Keratinocyte (primary cell): Measurements from ENCODE around the gene MTX2. TPM values are rescaled to one million over a fixed set of nuclear protein-coding genes. Genes with fewer than 3 reads are reported as not detected.
A peak's percentile ranks its signal among the peaks of the same experiment; 100 is the strongest.

Experiments used
- DNase-seq: peaks from one replicate; pipeline ENCODE4 v3.0.0-alpha.2; 2011; ENCODE audit warnings: low read depth, missing footprints, low spot score
- FAIRE-seq: peaks from 2 replicates; lab custom pipeline; 2011; peaks lifted over from hg19 to GRCh38; lab: Jason Lieb, UNC
- H2AFZ ChIP-seq: 2 replicates; pipeline ENCODE4 v1.6.0; 2012; ENCODE audit warnings: low read length, control low read depth, inconsistent platforms; ENCODE audit not compliant: control insufficient read depth
- H3K27ac ChIP-seq: 2 replicates; pipeline ENCODE4 v1.5.1; 2011; ENCODE audit warnings: low read length; ENCODE audit not compliant: control insufficient read depth, insufficient read depth
- H3K27me3 ChIP-seq: 3 replicates; pipeline ENCODE4 v1.6.0; 2011; ENCODE audit warnings: low read length; ENCODE audit not compliant: control insufficient read depth, insufficient read depth; ENCODE audit errors: extremely low read depth
- H3K36me3 ChIP-seq, 2 experiments: 2 replicates in 1 of 2; 3 replicates in 1 of 2; pipeline ENCODE4 v1.5.1; 2011; ENCODE audit warnings: low read length in 2 of 2, mild to moderate bottlenecking in 1 of 2; ENCODE audit not compliant: control insufficient read depth in 2 of 2, insufficient read depth in 2 of 2; ENCODE audit errors: extremely low read depth in 1 of 2
- H3K4me1 ChIP-seq: 3 replicates; pipeline ENCODE4 v1.5.1; 2011; ENCODE audit warnings: low read length; ENCODE audit not compliant: control insufficient read depth, insufficient read depth; ENCODE audit errors: extremely low read depth
- H3K4me2 ChIP-seq: 3 replicates; pipeline ENCODE4 v1.6.0; 2011; ENCODE audit warnings: low read depth, low read length; ENCODE audit not compliant: control insufficient read depth, insufficient read depth; ENCODE audit errors: extremely low read depth
- H3K4me3 ChIP-seq, 3 experiments: fragments of 200-600 bp in 1 of 3; sonication (generic) in 1 of 3; 2 replicates in 2 of 3; 3 replicates in 1 of 3; pipeline ENCODE4 v1.5.1; 2011 to 2016; ENCODE audit warnings: low read length in 3 of 3, mild to moderate bottlenecking in 3 of 3, control low read depth in 2 of 3, inconsistent platforms in 1 of 3, low read depth in 1 of 3, mixed read lengths in 1 of 3, mixed run types in 1 of 3, moderate library complexity in 1 of 3; ENCODE audit not compliant: control insufficient read depth in 2 of 3, insufficient read depth in 2 of 3; ENCODE audit errors: extremely low read depth in 1 of 3
- H3K79me2 ChIP-seq: 2 replicates; pipeline ENCODE4 v1.6.0; 2012; ENCODE audit warnings: low read length; ENCODE audit not compliant: control insufficient read depth, insufficient read depth
- H3K9ac ChIP-seq: 3 replicates; pipeline ENCODE4 v1.6.0; 2011; ENCODE audit warnings: low read length; ENCODE audit not compliant: control insufficient read depth, insufficient read depth; ENCODE audit errors: extremely low read depth
- H3K9me1 ChIP-seq: 3 replicates; pipeline ENCODE4 v1.6.0; 2011; ENCODE audit warnings: low read length; ENCODE audit not compliant: control insufficient read depth, insufficient read depth; ENCODE audit errors: extremely low read depth
- H3K9me3 ChIP-seq: 2 replicates; pipeline ENCODE4 v1.5.1; 2012; ENCODE audit warnings: low read depth, low read length; ENCODE audit not compliant: control insufficient read depth
- H4K20me1 ChIP-seq: 3 replicates; pipeline ENCODE4 v1.6.0; 2011; ENCODE audit warnings: low read length; ENCODE audit not compliant: control insufficient read depth, insufficient read depth; ENCODE audit errors: extremely low read depth
- CTCF ChIP-seq, 3 experiments: IDR thresholded peaks in 1 of 3; conservative IDR thresholded peaks in 1 of 3; optimal IDR thresholded peaks in 1 of 3; 2 replicates in 2 of 3; 3 replicates in 1 of 3; pipeline versions ENCODE3 to v1.5.1; 2011; ENCODE audit warnings: low read length in 3 of 3, mild to moderate bottlenecking in 3 of 3, moderate library complexity in 2 of 3, control low read depth in 1 of 3, inconsistent platforms in 1 of 3; ENCODE audit not compliant: insufficient read depth in 2 of 3; ENCODE audit errors: extremely low read depth in 1 of 3
- EZH2 ChIP-seq: IDR thresholded peaks from one replicate; pipeline ENCODE4 v1.6.1; 2012; ENCODE audit warnings: inconsistent platforms, mild to moderate bottlenecking, low read length, moderate library complexity
- dilution Hi-C: fragments of 300-500 bp; cut with MboI; formaldehyde crosslinking; loops from one replicate; pipeline ENCODE4 v1.7.0; 2020; ENCODE audit warnings: low sequenced_read_pairs; ENCODE audit not compliant: extremely low pct_ligation_motif_present
- polyA minus RNA-seq, 3 experiments: library from RNA; depleted of rRNA, polyadenylated mRNA; stranded (reverse); fragments of >200 nt; gene quantifications; 1 replicate in 1 of 3; 2 replicates in 1 of 3; 3 replicates in 1 of 3; pipeline ENCODE4 v1.2.3, GENCODE V29; 2011
- polyA plus RNA-seq, 5 experiments: library from polyadenylated mRNA; depleted of rRNA in 3 of 5; stranded (reverse) in 3 of 5; stranded (forward) in 1 of 5; unstranded in 1 of 5; fragments of >200 nt; gene quantifications; 1 replicate in 1 of 5; 2 replicates in 3 of 5; 3 replicates in 1 of 5; pipeline versions ENCODE4 v1.2.1 to v1.2.3, GENCODE V29; 2011 to 2012; ENCODE audit warnings: missing spikeins in 2 of 5, low read depth in 1 of 5, low replicate concordance in 1 of 5

The MTX2 gene
- polyA plus RNA-seq (36.8 to 60.3 TPM (median 41.3 TPM) in 3 replicates), polyA minus RNA-seq (3.4 to 20.6 TPM (median 18.9 TPM) in 3 replicates)
- polyA plus RNA-seq (2011; ENCODE audit: low read depth): 37.8 TPM
- 33.5 and 68.7 TPM in 2 replicates for polyA plus RNA-seq (2011; cell fraction: cytosol; rRNA removed)
- 45.0 and 50.7 TPM in 2 replicates for polyA plus RNA-seq (2011; cell fraction: nucleus; rRNA removed)
- polyA plus RNA-seq (2012; ENCODE audit: low replicate concordance): 31.3 and 47.4 TPM in 2 replicates
- 19.2 TPM for polyA minus RNA-seq (2011; cell fraction: cytosol; rRNA and poly(A)+ RNA removed)
- polyA minus RNA-seq (2011; cell fraction: nucleus; rRNA and poly(A)+ RNA removed): 10.6 and 13.3 TPM in 2 replicates

DNA sequence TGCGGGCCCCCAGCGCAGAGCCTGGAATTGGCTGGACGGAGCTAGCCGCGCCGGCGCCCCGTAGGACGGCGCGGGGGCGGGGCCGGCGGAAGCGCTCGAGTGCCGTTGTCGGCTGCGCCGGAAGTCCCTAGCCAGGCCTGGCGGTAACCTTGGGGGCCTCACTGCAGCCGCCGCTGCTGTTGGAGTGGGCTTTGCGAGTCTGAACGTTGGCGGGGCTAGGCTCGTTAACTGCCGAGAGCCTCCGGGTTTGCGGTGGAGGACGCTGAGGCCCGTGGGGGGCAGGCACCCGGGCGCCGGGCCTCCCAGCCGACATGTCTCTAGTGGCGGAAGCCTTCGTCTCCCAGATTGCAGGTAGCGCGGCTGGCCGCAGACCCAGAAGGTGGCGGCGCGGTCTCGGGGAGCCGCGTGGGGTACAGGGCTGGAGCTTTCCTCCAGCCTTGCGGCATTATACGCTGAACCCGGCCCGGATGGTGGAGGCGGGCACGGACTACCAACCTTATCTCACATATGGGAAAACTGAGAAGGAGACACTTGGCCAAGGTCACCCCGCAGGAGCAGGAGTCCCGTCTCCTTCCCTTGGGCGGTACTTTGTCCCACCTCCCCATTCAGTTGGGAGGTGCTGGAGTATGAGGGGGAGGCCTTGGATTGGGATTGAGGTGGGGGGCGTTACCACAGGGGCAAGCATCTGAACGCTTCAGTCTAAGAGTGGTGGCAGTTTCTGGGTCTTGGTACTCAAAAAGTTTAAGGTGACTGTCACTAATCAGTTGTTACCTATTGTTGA is at the start of gene MTX2:
TSS of gene MTX2 (plus strand) at position 124 of the 781 bp plus-strand sequence. CDS start at position 312, 188 bp downstream.
- no peak for FAIRE-seq
- no peaks in the 10 kb centered on the region for H3K9me3 ChIP-seq
- DNase-seq: no peak

GRCh38 chr2:176227874-176228273 is 41.4 kb upstream of the MTX2 start:
- FAIRE-seq: no peak
- Histone ChIP-seq H3K27ac (no peak overlapping the region), H3K36me3 (no peaks in the 10 kb centered on the region), H2AFZ (no peak overlapping the region), H4K20me1 (no peaks in the 10 kb centered on the region), H3K79me2 (no peaks in the 10 kb centered on the region), H3K4me3 (no peak overlapping the region), H3K9me1 (no peaks in the 10 kb centered on the region), H3K4me2 (no peak overlapping the region), H3K27me3 (peaks cover 6% of the 10 kb centered on the region), H3K4me1 (no peaks in the 10 kb centered on the region), H3K9ac (no peak overlapping the region), H3K9me3 (no peaks in the 10 kb centered on the region)
- dilution Hi-C loops: no loop called here
- TF ChIP-seq EZH2 (no peak), CTCF (optimal IDR thresholded peaks at IDR 0.05 in 1 of 3, IDR thresholded peaks at IDR 0.05 in 1 of 3, conservative IDR thresholded peaks at IDR 0.05 in 1 of 3; ENCODE audit: extremely low read depth in 1 of 3, insufficient read depth in 2 of 3, low read length in 3 of 3) (no peak)
- DNase-seq: no peak

More for the DNA sequence above, at the start of gene MTX2:
- Histone ChIP-seq H3K79me2 (peaks cover 36% of the 10 kb centered on the region), H3K36me3 (peaks cover 0 to 3% of the 10 kb centered on the region in 2 experiments), H3K27me3 (no peaks in the 10 kb centered on the region), H4K20me1 (peaks cover 1% of the 10 kb centered on the region), H3K9me1 (peaks cover 4% of the 10 kb centered on the region), H3K4me3 (peak within 1 kb of the TSS; percentile 82 to 96 (median 87)), H3K4me2 (peak within 1 kb of the TSS; percentile 80), H2AFZ (peak within 1 kb of the TSS; percentile 98), H3K27ac (peak within 1 kb of the TSS; percentile 83), H3K4me1 (peaks cover 5% of the 10 kb centered on the region), H3K9ac (peak within 1 kb of the TSS; percentile 85)
- peak in 1 of 3 experiments; percentile 42 for TF ChIP-seq CTCF (optimal IDR thresholded peaks at IDR 0.05 in 1 of 3, IDR thresholded peaks at IDR 0.05 in 1 of 3, conservative IDR thresholded peaks at IDR 0.05 in 1 of 3; ENCODE audit: extremely low read depth in 1 of 3, insufficient read depth in 2 of 3, low read length in 3 of 3)
- TF ChIP-seq EZH2: no peak
- dilution Hi-C loops: no loop called here
